Measurements from ENCODE around the gene TBC1D19. TPM values are rescaled to one million over a fixed set of nuclear protein-coding genes. Genes with fewer than 3 reads are reported as not detected.

The TBC1D19 gene
- total RNA-seq, 3 donors from 2014 or later: 14.9 to 27.2 (median 23.9) TPM

DNA sequence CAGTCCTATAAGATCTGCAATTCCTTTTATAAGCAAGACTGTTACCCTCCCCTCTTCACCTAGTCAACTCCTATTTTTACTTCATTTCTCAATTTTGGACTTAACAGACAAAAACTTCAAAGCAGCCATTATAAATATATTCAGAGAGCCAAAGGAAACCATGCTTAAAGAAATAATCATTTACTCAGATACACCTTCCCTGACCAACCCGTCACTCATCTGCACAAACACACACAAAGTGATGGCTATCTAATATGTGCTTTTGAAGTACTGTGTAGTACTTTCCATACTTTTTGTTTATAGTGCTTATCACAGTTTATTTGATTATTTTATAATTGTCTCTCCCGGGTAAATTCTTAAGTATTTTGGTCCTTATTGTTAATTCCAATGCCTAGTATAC is 117.2 kb downstream of the TBC1D19 start:
- Histone ChIP-seq H3K4me3 (no peak overlapping the region), H3K4me1 (no peaks in the 10 kb centered on the region), H3K27me3 (no peaks in the 10 kb centered on the region), H3K27ac (no peak overlapping the region), H3K36me3 (no peaks in the 10 kb centered on the region), H3K9me3 (peaks cover 0 to 3% of the 10 kb centered on the region in 2 donors)
- intact Hi-C loops (cut with DNase I; ENCODE audit: low total_unique reads): no loop called here
- TF ChIP-seq CTCF (IDR thresholded peaks at IDR 0.05): no peak
- no peak for TF ChIP-seq POLR2A (IDR thresholded peaks at IDR 0.05)
- no peak for TF ChIP-seq POLR2AphosphoS5 (IDR thresholded peaks at IDR 0.05)
- DNase-seq (ENCODE audit: low spot score in 2 of 2): no peak

DNA sequence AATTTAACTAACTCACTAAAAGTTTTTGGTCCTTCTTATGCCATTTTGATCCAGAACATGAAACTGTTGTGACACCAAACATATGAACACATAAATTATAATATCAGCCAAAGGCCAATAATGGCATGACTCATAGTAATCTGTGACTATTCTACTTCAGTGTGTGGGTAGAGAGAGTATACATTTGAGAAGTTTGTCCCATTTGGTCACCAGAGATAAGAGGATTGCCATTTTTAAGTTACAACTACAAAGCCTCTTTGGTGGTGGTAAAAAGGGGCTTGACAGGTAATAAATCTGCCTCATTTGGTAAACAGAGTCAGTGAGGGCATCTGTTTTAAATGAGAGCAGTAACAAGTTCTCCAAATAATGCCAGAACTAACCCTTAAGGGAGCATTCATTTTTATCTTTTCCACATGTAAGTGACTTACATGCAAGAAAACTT is 117.9 kb downstream of the TBC1D19 start:
- Histone ChIP-seq H3K4me1 (no peaks in the 10 kb centered on the region), H3K27me3 (no peaks in the 10 kb centered on the region), H3K36me3 (no peaks in the 10 kb centered on the region), H3K9me3 (peaks cover 0 to 3% of the 10 kb centered on the region in 2 donors), H3K27ac (no peak overlapping the region), H3K4me3 (no peak overlapping the region)
- no peak for DNase-seq (ENCODE audit: low spot score in 2 of 2)
- no peak for TF ChIP-seq POLR2A (IDR thresholded peaks at IDR 0.05)
- intact Hi-C loops (cut with DNase I; ENCODE audit: low total_unique reads): no loop called here

- Histone ChIP-seq H3K27ac (no peak overlapping the region), H3K4me1 (no peaks in the 10 kb centered on the region), H3K9me3 (no peaks in the 10 kb centered on the region), H3K36me3 (no peaks in the 10 kb centered on the region), H3K4me3 (no peak overlapping the region), H3K27me3 (no peaks in the 10 kb centered on the region)
- intact Hi-C loops (cut with DNase I; ENCODE audit: low total_unique reads): no loop called here
- no peak for DNase-seq (ENCODE audit: low spot score in 2 of 2)
- TF ChIP-seq POLR2A (IDR thresholded peaks at IDR 0.05): no peak
- no peak for TF ChIP-seq POLR2AphosphoS5 (IDR thresholded peaks at IDR 0.05)
- no peak for TF ChIP-seq CTCF (IDR thresholded peaks at IDR 0.05)
Observed at GRCh38 chr4:26707342-26707741, 123.5 kb downstream of the TBC1D19 start.

GRCh38 chr4:26709246-26709645 is 125.4 kb downstream of the TBC1D19 start:
- no peaks in the 10 kb centered on the region for H3K4me1 ChIP-seq
- H3K9me3 ChIP-seq: no peaks in the 10 kb centered on the region
- no peaks in the 10 kb centered on the region for H3K36me3 ChIP-seq
- intact Hi-C loops (cut with DNase I; ENCODE audit: low total_unique reads): no loop called here
- no peak overlapping the region for H3K27ac ChIP-seq
- no peak overlapping the region for H3K4me3 ChIP-seq
- no peaks in the 10 kb centered on the region for H3K27me3 ChIP-seq
- DNase-seq (ENCODE audit: low spot score in 2 of 2): no peak
- no peak for TF ChIP-seq CTCF (IDR thresholded peaks at IDR 0.05)
- no peak for TF ChIP-seq POLR2AphosphoS5 (IDR thresholded peaks at IDR 0.05)
- no peak for TF ChIP-seq POLR2A (IDR thresholded peaks at IDR 0.05)

GRCh38 chr4:26713563-26714151 is 129.8 kb downstream of the TBC1D19 start:
- no peaks in the 10 kb centered on the region for H3K27me3 ChIP-seq
- no peak overlapping the region for H3K4me3 ChIP-seq
- DNase-seq (ENCODE audit: low spot score in 2 of 2): no peak
- H3K27ac ChIP-seq: no peak overlapping the region
- TF ChIP-seq POLR2AphosphoS5 (IDR thresholded peaks at IDR 0.05) (no peak), CTCF (IDR thresholded peaks at IDR 0.05) (no peak), POLR2A (IDR thresholded peaks at IDR 0.05) (no peak)
- intact Hi-C loops (cut with DNase I; ENCODE audit: low total_unique reads): no loop called here
- H3K9me3 ChIP-seq: no peaks in the 10 kb centered on the region
- H3K36me3 ChIP-seq: no peaks in the 10 kb centered on the region
- no peaks in the 10 kb centered on the region for H3K4me1 ChIP-seq
